GM23338 (cell line): ENCODE measurements around the gene SOX15. TPM values are rescaled to one million over a fixed set of nuclear protein-coding genes. Genes with fewer than 3 reads are reported as not detected.

Experiments used
- ATAC-seq: fragments of 200-7000 bp; cut with Tn5 transposase; 3 replicates; pipeline ENCODE4 v1.9.1; 2020
- DNase-seq: peaks from one replicate; pipeline ENCODE4 v3.0.0-alpha.2; 2015; ENCODE audit warnings: low spot score
- H2AFZ ChIP-seq: fragments of 200-600 bp; sonication (generic); 2 replicates; pipeline ENCODE4 v1.8.0; 2016; ENCODE audit warnings: antibody characterized with exemption, mild to moderate bottlenecking, moderate library complexity
- H3F3A ChIP-seq: fragments of 200-600 bp; sonication (generic); replicated peaks from 2 replicates; pipeline ENCODE4 v1.8.0; 2017; ENCODE audit warnings: antibody characterized with exemption, mixed run types, low read depth
- H3K27ac ChIP-seq: fragments of 200-600 bp; sonication (generic); 2 replicates; pipeline ENCODE4 v1.6.1; 2016; ENCODE audit warnings: low read depth
- H3K27me3 ChIP-seq: fragments of 200-600 bp; sonication (generic); 2 replicates; pipeline ENCODE4 v1.8.0; 2016; ENCODE audit warnings: mild to moderate bottlenecking, mixed run types, moderate library complexity; ENCODE audit not compliant: insufficient read depth
- H3K36me3 ChIP-seq: fragments of 200-600 bp; sonication (generic); 2 replicates; pipeline ENCODE4 v1.8.0; 2016; ENCODE audit warnings: mild to moderate bottlenecking; ENCODE audit not compliant: insufficient read depth
- H3K4me1 ChIP-seq: fragments of 200-600 bp; sonication (generic); 2 replicates; pipeline ENCODE4 v1.8.0; 2016; ENCODE audit warnings: mild to moderate bottlenecking, moderate library complexity; ENCODE audit not compliant: insufficient read depth
- H3K4me2 ChIP-seq: fragments of 200-600 bp; sonication (generic); 2 replicates; pipeline ENCODE4 v1.7.1; 2017; ENCODE audit warnings: mixed run types
- H3K4me3 ChIP-seq: fragments of 200-600 bp; sonication (generic); 2 replicates; pipeline ENCODE4 v1.6.1; 2016; ENCODE audit warnings: mixed run types
- H3K79me2 ChIP-seq: fragments of 200-600 bp; sonication (generic); replicated peaks from 2 replicates; pipeline ENCODE4 v1.8.0; 2017; ENCODE audit warnings: mild to moderate bottlenecking; ENCODE audit not compliant: insufficient read depth
- H3K9me2 ChIP-seq: fragments of 200-600 bp; sonication (generic); 2 replicates; pipeline ENCODE4 v1.8.0; 2017; ENCODE audit not compliant: insufficient read depth
- H4K20me1 ChIP-seq: fragments of 200-600 bp; sonication (generic); replicated peaks from 2 replicates; pipeline ENCODE4 v1.8.0; 2017; ENCODE audit warnings: mild to moderate bottlenecking; ENCODE audit not compliant: insufficient read depth
- H3K27ac Mint-ChIP-seq: 2 replicates; pipeline ENCODE4 v1.8.0; 2020; ENCODE audit warnings: inconsistent platforms, mild to moderate bottlenecking, moderate library complexity, mixed read lengths
- H3K27me3 Mint-ChIP-seq: 3 replicates; pipeline ENCODE4 v1.8.0; 2022; ENCODE audit warnings: low read depth, mild to moderate bottlenecking, moderate library complexity, mixed read lengths, inconsistent platforms; ENCODE audit not compliant: insufficient read depth, poor library complexity
- H3K36me3 Mint-ChIP-seq: 3 replicates; pipeline ENCODE4 v1.8.0; 2021; ENCODE audit warnings: low read depth, mild to moderate bottlenecking, inconsistent platforms, moderate library complexity, mixed read lengths
- H3K4me1 Mint-ChIP-seq: 3 replicates; pipeline ENCODE4 v1.8.0; 2020; ENCODE audit warnings: mild to moderate bottlenecking, inconsistent platforms, mixed read lengths
- H3K4me3 Mint-ChIP-seq: 3 replicates; pipeline ENCODE4 v1.8.0; 2021; ENCODE audit warnings: moderate library complexity, mild to moderate bottlenecking, inconsistent platforms, mixed read lengths
- H3K9me3 Mint-ChIP-seq: 3 replicates; pipeline ENCODE4 v1.8.0; 2020; ENCODE audit warnings: moderate library complexity, mild to moderate bottlenecking, inconsistent platforms, mixed read lengths
- CREB1 ChIP-seq: fragments of 250-450 bp; sonication (Bioruptor Pico); IDR thresholded peaks from 2 replicates; pipeline ENCODE4 v1.5.0; 2020; ENCODE audit warnings: low read depth, mild to moderate bottlenecking, moderate library complexity
- EZH2 ChIP-seq: fragments of 200-600 bp; sonication (generic); IDR thresholded peaks from one replicate; pipeline ENCODE4 v1.8.0; 2017; ENCODE audit warnings: antibody characterized with exemption, mild to moderate bottlenecking, low read depth; ENCODE audit not compliant: unreplicated experiment
- EZH2phosphoT487 ChIP-seq: fragments of 200-600 bp; sonication (generic); IDR thresholded peaks from one replicate; pipeline ENCODE4 v1.8.1; 2018; ENCODE audit warnings: antibody characterized with exemption; ENCODE audit not compliant: unreplicated experiment
- JUNB ChIP-seq: IDR thresholded peaks from one replicate; pipeline ENCODE4 v1.6.1; 2016; ENCODE audit warnings: antibody characterized with exemption; ENCODE audit not compliant: unreplicated experiment
- NANOG ChIP-seq: IDR thresholded peaks from 2 replicates; pipeline ENCODE4 v1.6.1; 2016; ENCODE audit warnings: antibody characterized with exemption, borderline replicate concordance
- POLR2AphosphoS5 ChIP-seq: IDR thresholded peaks from 2 replicates; pipeline ENCODE4 v1.6.1; 2016; ENCODE audit warnings: antibody characterized with exemption, low read depth
- REST ChIP-seq: IDR thresholded peaks from one replicate; pipeline ENCODE4 v1.6.1; 2018; ENCODE audit warnings: antibody characterized with exemption; ENCODE audit not compliant: unreplicated experiment
- STAT1 ChIP-seq: IDR thresholded peaks from one replicate; pipeline ENCODE4 v1.6.1; 2016; ENCODE audit warnings: antibody characterized with exemption; ENCODE audit not compliant: unreplicated experiment
- ZNF114 ChIP-seq: fragments of 250-450 bp; sonication (Bioruptor Pico); IDR thresholded peaks from 2 replicates; pipeline ENCODE4 v1.5.0; 2020; ENCODE audit warnings: mild to moderate bottlenecking, moderate library complexity
- ZNF331 ChIP-seq: fragments of 250-450 bp; sonication (Bioruptor Pico); IDR thresholded peaks from 2 replicates; pipeline ENCODE4 v1.5.0; 2020; ENCODE audit warnings: low read depth, mild to moderate bottlenecking, moderate library complexity
- ZNF462 ChIP-seq: fragments of 250-450 bp; sonication (Bioruptor Pico); IDR thresholded peaks from 2 replicates; pipeline ENCODE4 v1.5.0; 2020; ENCODE audit warnings: mild to moderate bottlenecking, moderate library complexity
- polyA plus RNA-seq: library from polyadenylated mRNA; unstranded; fragments of >200 nt; fragmentation: Nextera tagmentation; extraction: Ambion mirVana; gene quantifications from 2 replicates; pipeline ENCODE4 v1.2.1, GENCODE V29; 2016
- total RNA-seq: library from RNA; depleted of rRNA; stranded (reverse); fragments of >200 nt; shearing (Covaris generic); gene quantifications from 2 replicates; pipeline ENCODE4 v1.2.3, GENCODE V29; 2014
- TF ChIP-seq, protein P1 (sequence below): IDR thresholded peaks from 2 replicates; pipeline ENCODE4 v1.6.1; 2016; ENCODE audit warnings: antibody characterized with exemption
- TF ChIP-seq, protein P2 (sequence below), 2 experiments: fragments of 200-600 bp in 1 of 2; sonication (generic) in 1 of 2; conservative IDR thresholded peaks; 2 replicates each; pipeline versions ENCODE4 v1.5.1 to v1.6.1; 2016 to 2017; ENCODE audit warnings: antibody characterized with exemption in 2 of 2, low read depth in 2 of 2, mild to moderate bottlenecking in 2 of 2, moderate library complexity in 1 of 2

The SOX15 gene
- total and polyA plus RNA-seq, 2 experiments from 2014 or later: 29.9 to 43.0 TPM

DNA sequence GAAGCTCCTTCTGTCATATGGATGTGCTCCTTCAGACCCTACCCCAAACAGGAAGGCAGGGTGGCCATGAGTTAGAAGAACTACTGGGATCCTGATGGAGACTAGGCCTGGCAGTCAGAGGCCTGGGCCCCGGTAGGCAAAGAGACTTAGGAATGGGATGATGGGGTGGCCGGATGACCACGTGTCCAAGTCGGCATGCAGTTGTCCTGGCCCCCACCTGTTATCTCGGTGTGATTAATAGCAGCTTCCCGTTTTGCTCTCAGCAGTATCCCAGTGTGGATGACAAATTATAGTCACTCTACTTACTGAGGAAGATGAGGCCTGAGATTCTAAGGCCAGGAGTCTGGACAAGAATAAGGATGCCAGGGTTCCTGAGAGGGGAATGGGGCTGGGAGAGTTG lies 39.5 kb downstream of the SOX15 start:
- Histone ChIP-seq H3K4me3 (no peak overlapping the region), H3K27me3 (peaks cover 13% of the 10 kb centered on the region), H2AFZ (no peak overlapping the region), H3K27ac (no peak overlapping the region), H4K20me1 (no peaks in the 10 kb centered on the region), H3K4me1 (peaks cover 5% of the 10 kb centered on the region; the same call in 1 of the 2 replicates), H3K36me3 (no peaks in the 10 kb centered on the region), H3K9me2 (no peaks in the 10 kb centered on the region), H3K79me2 (no peaks in the 10 kb centered on the region), H3K4me2 (no peak overlapping the region), H3F3A (peaks cover 14% of the 10 kb centered on the region)
- Mint-ChIP-seq H3K27ac (no peak overlapping the region), H3K36me3 (no peaks in the 10 kb centered on the region), H3K9me3 (no peaks in the 10 kb centered on the region), H3K4me1 (peaks cover 10% of the 10 kb centered on the region), H3K4me3 (no peak overlapping the region), H3K27me3 (peaks cover 8% of the 10 kb centered on the region)
- ATAC-seq (no peak), DNase-seq (no peak)
- TF ChIP-seq ZNF331 (CRISPR knock-in tag) (no peak), ZNF462 (CRISPR knock-in tag) (no peak), STAT1 (no peak), CREB1 (CRISPR knock-in tag) (no peak), POLR2AphosphoS5 (no peak), JUNB (no peak), NANOG (no peak), ZNF114 (CRISPR knock-in tag) (no peak), EZH2 (no peak), REST (no peak), EZH2phosphoT487 (no peak)
- TF ChIP-seq, protein P1, sequence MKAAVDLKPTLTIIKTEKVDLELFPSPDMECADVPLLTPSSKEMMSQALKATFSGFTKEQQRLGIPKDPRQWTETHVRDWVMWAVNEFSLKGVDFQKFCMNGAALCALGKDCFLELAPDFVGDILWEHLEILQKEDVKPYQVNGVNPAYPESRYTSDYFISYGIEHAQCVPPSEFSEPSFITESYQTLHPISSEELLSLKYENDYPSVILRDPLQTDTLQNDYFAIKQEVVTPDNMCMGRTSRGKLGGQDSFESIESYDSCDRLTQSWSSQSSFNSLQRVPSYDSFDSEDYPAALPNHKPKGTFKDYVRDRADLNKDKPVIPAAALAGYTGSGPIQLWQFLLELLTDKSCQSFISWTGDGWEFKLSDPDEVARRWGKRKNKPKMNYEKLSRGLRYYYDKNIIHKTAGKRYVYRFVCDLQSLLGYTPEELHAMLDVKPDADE: no peak
- TF ChIP-seq, protein P2, sequence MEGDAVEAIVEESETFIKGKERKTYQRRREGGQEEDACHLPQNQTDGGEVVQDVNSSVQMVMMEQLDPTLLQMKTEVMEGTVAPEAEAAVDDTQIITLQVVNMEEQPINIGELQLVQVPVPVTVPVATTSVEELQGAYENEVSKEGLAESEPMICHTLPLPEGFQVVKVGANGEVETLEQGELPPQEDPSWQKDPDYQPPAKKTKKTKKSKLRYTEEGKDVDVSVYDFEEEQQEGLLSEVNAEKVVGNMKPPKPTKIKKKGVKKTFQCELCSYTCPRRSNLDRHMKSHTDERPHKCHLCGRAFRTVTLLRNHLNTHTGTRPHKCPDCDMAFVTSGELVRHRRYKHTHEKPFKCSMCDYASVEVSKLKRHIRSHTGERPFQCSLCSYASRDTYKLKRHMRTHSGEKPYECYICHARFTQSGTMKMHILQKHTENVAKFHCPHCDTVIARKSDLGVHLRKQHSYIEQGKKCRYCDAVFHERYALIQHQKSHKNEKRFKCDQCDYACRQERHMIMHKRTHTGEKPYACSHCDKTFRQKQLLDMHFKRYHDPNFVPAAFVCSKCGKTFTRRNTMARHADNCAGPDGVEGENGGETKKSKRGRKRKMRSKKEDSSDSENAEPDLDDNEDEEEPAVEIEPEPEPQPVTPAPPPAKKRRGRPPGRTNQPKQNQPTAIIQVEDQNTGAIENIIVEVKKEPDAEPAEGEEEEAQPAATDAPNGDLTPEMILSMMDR (conservative IDR thresholded peaks at IDR 0.05; ENCODE audit: low read depth in 2 of 2): no peak
